Endothelial cell of umbilical vein (primary cell): ENCODE results near the gene F2RL2. TPM values are rescaled to one million over a fixed set of nuclear protein-coding genes. Genes with fewer than 3 reads are reported as not detected.

Experiments
- BruUV-seq: library from RNA; stranded (reverse); fragments of 400-500 nt; replicated peaks from 2 replicates; lab custom pipeline; 2021; lab: Mats Ljungman, UMichigan
- CTCF ChIA-PET: fragments of 300-600, 350-600 bp; sonication (Branson Sonifier 250); formaldehyde crosslinking; loops from one replicate; lab custom pipeline; 2021; ENCODE audit warnings: antibody characterized with exemption, inconsistent platforms; lab: Charles Lee
- POLR2A ChIA-PET: fragments of 300-600, 350-600 bp; sonication (Branson Sonifier 250); formaldehyde crosslinking; loops from one replicate; lab custom pipeline; 2021; ENCODE audit warnings: antibody characterized with exemption, inconsistent platforms; lab: Charles Lee
- DNase-seq: peaks from one replicate; pipeline ENCODE4 v3.0.0-alpha.2; 2011; ENCODE audit warnings: low read depth, low spot score
- FAIRE-seq: peaks from 2 replicates; lab custom pipeline; 2011; peaks lifted over from hg19 to GRCh38; lab: Jason Lieb, UNC
- H2AFZ ChIP-seq: 2 replicates; pipeline ENCODE4 v1.6.0; 2012; ENCODE audit warnings: low read depth, low read length, control low read depth, inconsistent platforms
- H3K27ac ChIP-seq: 2 replicates; pipeline ENCODE4 v1.5.1; 2011; ENCODE audit warnings: low read depth, mild to moderate bottlenecking, control low read depth, low read length, moderate library complexity; ENCODE audit not compliant: insufficient read depth
- H3K27me3 ChIP-seq, 2 experiments: 2 replicates each; pipeline versions ENCODE4 v1.6.0 to v1.6.1; 2011; ENCODE audit warnings: low read length in 2 of 2, mixed read lengths in 1 of 2; ENCODE audit not compliant: control insufficient read depth in 2 of 2, insufficient read depth in 2 of 2
- H3K36me3 ChIP-seq, 2 experiments: 2 replicates in 1 of 2; 3 replicates in 1 of 2; pipeline ENCODE4 v1.5.1; 2011; ENCODE audit warnings: low read length in 2 of 2, mild to moderate bottlenecking in 1 of 2, moderate library complexity in 1 of 2; ENCODE audit not compliant: control insufficient read depth in 2 of 2, insufficient read depth in 2 of 2; ENCODE audit errors: extremely low read depth in 1 of 2
- H3K4me1 ChIP-seq: 3 replicates; pipeline ENCODE4 v1.5.1; 2011; ENCODE audit warnings: mild to moderate bottlenecking, low read length; ENCODE audit not compliant: control insufficient read depth, insufficient read depth; ENCODE audit errors: extremely low read depth
- H3K4me2 ChIP-seq: 2 replicates; pipeline ENCODE4 v1.6.1; 2011; ENCODE audit warnings: low read length, control low read depth, mixed read lengths; ENCODE audit not compliant: insufficient read depth
- H3K4me3 ChIP-seq, 3 experiments: fragments of 200-600 bp in 1 of 3; sonication (generic), shearing (Covaris generic) in 1 of 3; replicated peaks in 1 of 3; 2 replicates each; pipeline ENCODE4 v1.5.1; 2011 to 2016; ENCODE audit warnings: control low read depth in 3 of 3, low read length in 3 of 3, mild to moderate bottlenecking in 2 of 3, inconsistent platforms in 1 of 3, low read depth in 1 of 3, moderate library complexity in 1 of 3; ENCODE audit not compliant: insufficient read depth in 1 of 3
- H3K79me2 ChIP-seq: 2 replicates; pipeline ENCODE4 v1.6.0; 2012; ENCODE audit warnings: low read length, inconsistent platforms; ENCODE audit not compliant: control insufficient read depth, insufficient read depth
- H3K9ac ChIP-seq: replicated peaks from 2 replicates; pipeline ENCODE3; 2011; ENCODE audit warnings: low read length, control low read depth; ENCODE audit not compliant: insufficient read depth; ENCODE audit errors: extremely low read depth
- H3K9me1 ChIP-seq: replicated peaks from 3 replicates; pipeline ENCODE4 v1.6.0; 2011; ENCODE audit warnings: mild to moderate bottlenecking, low read length; ENCODE audit not compliant: control insufficient read depth, insufficient read depth; ENCODE audit errors: extremely low read depth
- H3K9me3 ChIP-seq: replicated peaks from 2 replicates; pipeline ENCODE4 v1.5.1; 2012; ENCODE audit warnings: low read length, inconsistent platforms; ENCODE audit not compliant: control insufficient read depth, insufficient read depth
- H4K20me1 ChIP-seq: replicated peaks from 2 replicates; pipeline ENCODE3; 2011; ENCODE audit warnings: mild to moderate bottlenecking, low read length; ENCODE audit not compliant: control insufficient read depth, insufficient read depth; ENCODE audit errors: extremely low read depth
- MYC ChIP-seq: IDR thresholded peaks from one replicate; pipeline ENCODE4 v1.6.1; 2011; ENCODE audit warnings: mild to moderate bottlenecking, low read depth, low read length
- POLR2AphosphoS5 ChIP-seq: IDR thresholded peaks from 2 replicates; pipeline ENCODE4 v1.6.1; 2012; ENCODE audit warnings: low read depth, mild to moderate bottlenecking, control low read depth, low read length, moderate library complexity; ENCODE audit not compliant: insufficient read depth
- dilution Hi-C: fragments of 300-500 bp; cut with MboI; formaldehyde crosslinking; loops from one replicate; pipeline ENCODE4 v1.15.0; 2019; ENCODE audit warnings: low sequenced_read_pairs; ENCODE audit not compliant: extremely low pct_ligation_motif_present
- intact Hi-C: fragments of 100-400 bp; cut with micrococcal nuclease; formaldehyde crosslinking; loops from one replicate; pipeline ENCODE4 v1.10.0; 2022
- polyA plus RNA-seq, 4 experiments: library from polyadenylated mRNA; depleted of rRNA in 3 of 4; stranded (reverse) in 3 of 4; unstranded in 1 of 4; fragments of >200 nt; gene quantifications; 2 replicates each; pipeline versions ENCODE4 v1.2.1 to v1.2.3, GENCODE V29; 2011 to 2012; ENCODE audit warnings: missing spikeins in 1 of 4
- total RNA-seq: library from RNA; stranded (reverse); gene quantifications from 2 replicates; pipeline ENCODE4 v1.2.3, GENCODE V29; 2021
- TF ChIP-seq, protein P1 (sequence below): IDR thresholded peaks from 2 replicates; pipeline ENCODE4 v1.6.1; 2011; ENCODE audit not compliant: insufficient read depth, insufficient read length
- TF ChIP-seq, protein P2 (sequence below), 2 donors: IDR thresholded peaks; 1 replicate in 1 of 2; 2 replicates in 1 of 2; pipeline ENCODE4 v1.5.1; 2011; ENCODE audit warnings: low read length in 2 of 2, mild to moderate bottlenecking in 2 of 2, moderate library complexity in 2 of 2, control low read depth in 1 of 2, inconsistent platforms in 1 of 2, low read depth in 1 of 2; ENCODE audit not compliant: insufficient read depth in 1 of 2; ENCODE audit errors: extremely low read depth in 1 of 2

Gene F2RL2
- total and polyA plus RNA-seq, 2 donors (not counting 3 experiments of a cell fraction or from before 2014, with no cell fraction given), result 19.8 to 33.3 TPM

DNA sequence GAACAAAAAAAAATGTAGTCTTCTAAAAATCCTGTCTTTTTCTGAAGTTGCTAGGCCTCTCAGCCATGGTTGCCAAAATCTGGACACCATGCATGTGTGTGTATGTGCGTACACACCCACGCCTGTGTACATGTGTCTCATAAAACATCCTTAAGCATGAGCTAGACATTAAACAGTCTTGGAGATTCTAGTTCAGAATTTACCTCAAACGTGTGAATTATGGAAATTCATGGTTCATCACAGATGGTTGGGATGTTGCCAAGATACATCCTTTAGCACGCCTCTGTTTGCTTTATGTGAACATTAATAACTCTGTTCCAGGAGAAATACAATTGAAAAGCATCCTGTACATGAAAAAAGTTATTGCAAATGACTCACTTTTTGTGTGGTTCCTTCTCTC is 53.0 kb downstream of the F2RL2 start:
- dilution Hi-C loops, result no loop called here
- H3K4me1 ChIP-seq, result no peaks in the 10 kb centered on the region
- H3K9me3 ChIP-seq, result no peaks in the 10 kb centered on the region
- DNase-seq, result no peak
- TF ChIP-seq, protein P1, sequence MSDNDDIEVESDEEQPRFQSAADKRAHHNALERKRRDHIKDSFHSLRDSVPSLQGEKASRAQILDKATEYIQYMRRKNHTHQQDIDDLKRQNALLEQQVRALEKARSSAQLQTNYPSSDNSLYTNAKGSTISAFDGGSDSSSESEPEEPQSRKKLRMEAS, result no peak
- TF ChIP-seq, protein P2, sequence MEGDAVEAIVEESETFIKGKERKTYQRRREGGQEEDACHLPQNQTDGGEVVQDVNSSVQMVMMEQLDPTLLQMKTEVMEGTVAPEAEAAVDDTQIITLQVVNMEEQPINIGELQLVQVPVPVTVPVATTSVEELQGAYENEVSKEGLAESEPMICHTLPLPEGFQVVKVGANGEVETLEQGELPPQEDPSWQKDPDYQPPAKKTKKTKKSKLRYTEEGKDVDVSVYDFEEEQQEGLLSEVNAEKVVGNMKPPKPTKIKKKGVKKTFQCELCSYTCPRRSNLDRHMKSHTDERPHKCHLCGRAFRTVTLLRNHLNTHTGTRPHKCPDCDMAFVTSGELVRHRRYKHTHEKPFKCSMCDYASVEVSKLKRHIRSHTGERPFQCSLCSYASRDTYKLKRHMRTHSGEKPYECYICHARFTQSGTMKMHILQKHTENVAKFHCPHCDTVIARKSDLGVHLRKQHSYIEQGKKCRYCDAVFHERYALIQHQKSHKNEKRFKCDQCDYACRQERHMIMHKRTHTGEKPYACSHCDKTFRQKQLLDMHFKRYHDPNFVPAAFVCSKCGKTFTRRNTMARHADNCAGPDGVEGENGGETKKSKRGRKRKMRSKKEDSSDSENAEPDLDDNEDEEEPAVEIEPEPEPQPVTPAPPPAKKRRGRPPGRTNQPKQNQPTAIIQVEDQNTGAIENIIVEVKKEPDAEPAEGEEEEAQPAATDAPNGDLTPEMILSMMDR (IDR thresholded peaks at IDR 0.05; ENCODE audit: extremely low read depth in 1 of 2, insufficient read depth in 1 of 2, low read depth in 1 of 2, low read length in 2 of 2), result no peak
- TF ChIP-seq MYC (no peak), POLR2AphosphoS5 (no peak)
- no peaks in the 10 kb centered on the region for H3K9me1 ChIP-seq
- H3K4me2 ChIP-seq, result no peak overlapping the region
- intact Hi-C loops, result no loop called here
- H3K4me3 ChIP-seq, result no peak overlapping the region
- FAIRE-seq, result no peak
- peaks cover 6% of the 10 kb centered on the region in 2 experiments for H3K27me3 ChIP-seq
- no peak overlapping the region for H3K9ac ChIP-seq
- no peaks in the 10 kb centered on the region for H4K20me1 ChIP-seq
- H3K79me2 ChIP-seq, result no peaks in the 10 kb centered on the region
- H2AFZ ChIP-seq, result no peak overlapping the region
- ChIA-PET CTCF (interaction anchor here (2.0 kb wide), 1 partner anchor 11 kb away, joined by 11 read pairs; no protein-coding TSS in a partner anchor), POLR2A (no interaction called here)
- H3K36me3 ChIP-seq, result no peaks in the 10 kb centered on the region
- no peak overlapping the region for H3K27ac ChIP-seq
- BruUV-seq, result no TSS peak

Other genes starting within 250 kb of the F2RL2 start
- 4.7 and 5.7 TPM in 2 replicates for gene IQGAP2, start 220.1 kb downstream of the F2RL2 start, total RNA-seq
- gene IQGAP2, start 220.1 kb downstream of the F2RL2 start, polyA plus RNA-seq, result 4.5 and 4.8 TPM in 2 replicates
- 342 and 393 TPM in 2 replicates for gene F2R, start 92.7 kb upstream of the F2RL2 start, total RNA-seq
- gene F2R, start 92.7 kb upstream of the F2RL2 start, polyA plus RNA-seq, result 599 and 624 TPM in 2 replicates
- 21.9 and 42.6 TPM in 2 replicates for gene F2RL1, start 195.6 kb upstream of the F2RL2 start, total RNA-seq
- 20.7 and 21.8 TPM in 2 replicates for gene F2RL1, start 195.6 kb upstream of the F2RL2 start, polyA plus RNA-seq
- gene S100Z, start 226.6 kb upstream of the F2RL2 start, total RNA-seq, result not detected in 2 replicates
- not detected in 2 replicates for gene S100Z, start 226.6 kb upstream of the F2RL2 start, polyA plus RNA-seq